ENCODE data around the gene C4orf17. TPM values are rescaled to one million over a fixed set of nuclear protein-coding genes. Genes with fewer than 3 reads are reported as not detected.

The C4orf17 gene
- total RNA-seq, 1 donor from 2014 or later: not detected

GRCh38 chr4:99585516-99585915 lies 74.7 kb downstream of the C4orf17 start:
- intact Hi-C loops (cut with DNase I): no loop called here
- DNase-seq: no peak

GRCh38 chr4:99586322-99586721 lies 75.5 kb downstream of the C4orf17 start:
- intact Hi-C loops (cut with DNase I): no loop called here
- ATAC-seq (no peak), DNase-seq (no peak)
- H3K9me3 ChIP-seq: no peaks in the 10 kb centered on the region
- H3K4me1 ChIP-seq: no peaks in the 10 kb centered on the region
- H3K36me3 ChIP-seq: no peaks in the 10 kb centered on the region
- no peak overlapping the region for H3K27ac ChIP-seq
- TF ChIP-seq CTCF (IDR thresholded peaks at IDR 0.05): no peak
- no peaks in the 10 kb centered on the region for H3K27me3 ChIP-seq
- H3K4me3 ChIP-seq: no peak overlapping the region

More at GRCh38 chr4:99585516-99585915, 74.7 kb downstream of the C4orf17 start:
- Histone ChIP-seq H3K27me3 (no peaks in the 10 kb centered on the region), H3K9me3 (no peaks in the 10 kb centered on the region), H3K4me3 (no peak overlapping the region), H3K4me1 (no peaks in the 10 kb centered on the region), H3K36me3 (no peaks in the 10 kb centered on the region), H3K27ac (no peak overlapping the region)
- TF ChIP-seq CTCF (IDR thresholded peaks at IDR 0.05): no peak
- ATAC-seq: no peak

GRCh38 chr4:99586797-99587196 lies 76.0 kb downstream of the C4orf17 start:
- TF ChIP-seq CTCF (IDR thresholded peaks at IDR 0.05): no peak
- no peaks in the 10 kb centered on the region for H3K4me1 ChIP-seq
- no peaks in the 10 kb centered on the region for H3K36me3 ChIP-seq
- intact Hi-C loops (cut with DNase I): no loop called here
- H3K9me3 ChIP-seq: no peaks in the 10 kb centered on the region
- no peaks in the 10 kb centered on the region for H3K27me3 ChIP-seq
- no peak overlapping the region for H3K4me3 ChIP-seq
- DNase-seq (no peak), ATAC-seq (no peak)
- H3K27ac ChIP-seq: no peak overlapping the region

GRCh38 chr4:99587309-99587708 lies 76.5 kb downstream of the C4orf17 start:
- H3K27ac ChIP-seq: no peak overlapping the region
- no peaks in the 10 kb centered on the region for H3K27me3 ChIP-seq
- H3K9me3 ChIP-seq: no peaks in the 10 kb centered on the region
- TF ChIP-seq CTCF (IDR thresholded peaks at IDR 0.05): no peak
- H3K4me3 ChIP-seq: no peak overlapping the region
- no peaks in the 10 kb centered on the region for H3K36me3 ChIP-seq
- intact Hi-C loops (cut with DNase I): no loop called here
- DNase-seq: no peak
- ATAC-seq: no peak
- H3K4me1 ChIP-seq: no peaks in the 10 kb centered on the region

- no peak for TF ChIP-seq CTCF (IDR thresholded peaks at IDR 0.05)
- Histone ChIP-seq H3K4me1 (no peaks in the 10 kb centered on the region), H3K27ac (no peak overlapping the region), H3K36me3 (no peaks in the 10 kb centered on the region), H3K9me3 (no peaks in the 10 kb centered on the region), H3K27me3 (no peaks in the 10 kb centered on the region), H3K4me3 (no peak overlapping the region)
- ATAC-seq (no peak), DNase-seq (no peak)
- intact Hi-C loops (cut with DNase I): no loop called here
Observed at GRCh38 chr4:99587803-99588202, 77.0 kb downstream of the C4orf17 start.

- no peak for TF ChIP-seq CTCF (IDR thresholded peaks at IDR 0.05)
- Histone ChIP-seq H3K4me1 (no peaks in the 10 kb centered on the region), H3K9me3 (no peaks in the 10 kb centered on the region), H3K4me3 (no peak overlapping the region), H3K27ac (no peak overlapping the region), H3K27me3 (no peaks in the 10 kb centered on the region), H3K36me3 (no peaks in the 10 kb centered on the region)
- intact Hi-C loops (cut with DNase I): no loop called here
- ATAC-seq (no peak), DNase-seq (no peak)
Observed at GRCh38 chr4:99591757-99592156, 80.9 kb downstream of the C4orf17 start.
